HUES64 (cell line): ENCODE results near the gene CLEC3B.

Source experiments
- H3K27ac ChIP-seq: 2 replicates; pipeline ENCODE4 v1.7.0; 2013; ENCODE audit warnings: low read depth, low read length, inconsistent platforms
- H3K27me3 ChIP-seq: 2 replicates; pipeline ENCODE4 v1.6.1; 2013; ENCODE audit warnings: mild to moderate bottlenecking, low read length; ENCODE audit not compliant: insufficient read depth
- H3K36me3 ChIP-seq: 2 replicates; pipeline ENCODE4 v1.6.1; 2013; ENCODE audit warnings: mild to moderate bottlenecking, low read length; ENCODE audit not compliant: insufficient read depth
- H3K4me1 ChIP-seq: 2 replicates; pipeline ENCODE4 v1.6.1; 2013; ENCODE audit warnings: mild to moderate bottlenecking, low read length, moderate library complexity; ENCODE audit not compliant: insufficient read depth
- H3K4me3 ChIP-seq: 2 replicates; pipeline ENCODE4 v1.5.1; 2013; ENCODE audit warnings: mild to moderate bottlenecking, low read length, moderate library complexity
- H3K9ac ChIP-seq: 2 replicates; pipeline ENCODE4 v1.6.1; 2013; ENCODE audit warnings: mild to moderate bottlenecking, low read depth, low read length
- H3K9me3 ChIP-seq: 2 replicates; pipeline ENCODE4 v1.6.1; 2013; ENCODE audit warnings: low read depth, low read length; ENCODE audit not compliant: insufficient read depth
- WGBS: fragments of 150-250, 120-280 bp; methylation state at CpG from one replicate; pipeline ENCODE4 v1.1.7; 2013; ENCODE audit warnings: missing lambda C conversion rate; 5-methylcytosine and 5-hydroxymethylcytosine counted together

The CLEC3B gene

DNA sequence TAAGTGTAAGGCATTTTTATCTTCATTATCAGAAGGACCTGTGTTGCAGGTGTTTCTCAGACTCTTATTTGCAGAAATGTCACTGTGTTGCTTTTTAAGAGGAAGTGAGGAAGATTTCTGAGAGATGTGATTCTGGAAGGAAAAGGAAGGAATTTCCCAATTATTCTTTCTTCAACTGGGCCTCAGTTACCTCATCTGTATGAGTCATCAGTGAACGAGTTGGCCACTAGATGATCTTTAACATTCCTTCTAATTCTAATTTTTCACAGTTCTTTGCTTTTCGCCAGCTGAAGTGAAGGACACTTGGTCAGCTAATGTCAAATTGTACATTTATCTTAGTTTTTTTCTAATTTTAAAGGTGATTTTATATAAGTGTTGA is 28.9 kb downstream of the CLEC3B start:
- no peaks in the 10 kb centered on the region for H3K9me3 ChIP-seq
- WGBS: 44% methylated on average over 1 of the region's 2 CpGs
- H3K4me3 ChIP-seq: no peak overlapping the region
- H3K27ac ChIP-seq: no peak overlapping the region
- H3K4me1 ChIP-seq: peaks cover 14% of the 10 kb centered on the region
- no peaks in the 10 kb centered on the region for H3K36me3 ChIP-seq
- no peak overlapping the region for H3K9ac ChIP-seq
- H3K27me3 ChIP-seq: peaks cover 47% of the 10 kb centered on the region

DNA sequence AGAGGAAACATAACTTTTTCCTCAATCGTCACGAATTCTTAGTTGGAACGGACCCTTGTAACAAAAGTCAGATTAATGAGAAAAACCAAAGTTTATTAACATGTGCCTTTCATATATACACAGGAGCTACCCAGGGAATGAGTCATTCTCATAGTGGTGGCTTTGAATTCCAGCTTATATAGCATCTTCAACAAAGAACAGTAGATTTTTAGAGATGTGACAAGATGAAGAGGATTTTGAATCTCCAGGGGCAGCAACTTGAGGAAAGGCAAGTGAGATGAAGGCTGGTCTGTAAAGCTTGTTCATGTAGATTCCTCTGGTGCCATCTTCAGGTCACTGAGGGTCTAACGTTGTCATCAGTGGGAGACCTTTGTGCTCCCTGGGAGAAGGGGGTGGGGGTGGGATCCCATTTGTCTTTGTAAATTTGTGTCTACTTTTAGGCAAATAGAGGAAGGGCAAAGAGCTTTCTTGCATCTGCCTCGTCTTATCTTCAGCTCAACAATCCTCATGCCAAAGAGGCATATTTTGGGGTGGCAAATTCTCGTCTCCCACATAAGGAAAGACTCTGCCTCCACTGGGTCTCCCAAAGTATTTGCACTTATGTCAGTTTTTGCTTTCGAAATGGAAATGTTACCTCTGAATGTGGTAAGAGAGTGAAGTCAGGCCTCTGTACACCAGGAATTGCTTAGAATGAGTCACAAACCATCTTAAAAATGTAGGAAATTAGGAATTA is 29.5 kb downstream of the CLEC3B start:
- Histone ChIP-seq H3K4me1 (peaks cover 17% of the 10 kb centered on the region), H3K36me3 (no peaks in the 10 kb centered on the region), H3K27ac (no peak overlapping the region), H3K4me3 (no peak overlapping the region), H3K27me3 (peaks cover 47% of the 10 kb centered on the region), H3K9me3 (no peaks in the 10 kb centered on the region), H3K9ac (no peak overlapping the region)
- WGBS: 58% methylated on average over 6 of the region's 7 CpGs

DNA sequence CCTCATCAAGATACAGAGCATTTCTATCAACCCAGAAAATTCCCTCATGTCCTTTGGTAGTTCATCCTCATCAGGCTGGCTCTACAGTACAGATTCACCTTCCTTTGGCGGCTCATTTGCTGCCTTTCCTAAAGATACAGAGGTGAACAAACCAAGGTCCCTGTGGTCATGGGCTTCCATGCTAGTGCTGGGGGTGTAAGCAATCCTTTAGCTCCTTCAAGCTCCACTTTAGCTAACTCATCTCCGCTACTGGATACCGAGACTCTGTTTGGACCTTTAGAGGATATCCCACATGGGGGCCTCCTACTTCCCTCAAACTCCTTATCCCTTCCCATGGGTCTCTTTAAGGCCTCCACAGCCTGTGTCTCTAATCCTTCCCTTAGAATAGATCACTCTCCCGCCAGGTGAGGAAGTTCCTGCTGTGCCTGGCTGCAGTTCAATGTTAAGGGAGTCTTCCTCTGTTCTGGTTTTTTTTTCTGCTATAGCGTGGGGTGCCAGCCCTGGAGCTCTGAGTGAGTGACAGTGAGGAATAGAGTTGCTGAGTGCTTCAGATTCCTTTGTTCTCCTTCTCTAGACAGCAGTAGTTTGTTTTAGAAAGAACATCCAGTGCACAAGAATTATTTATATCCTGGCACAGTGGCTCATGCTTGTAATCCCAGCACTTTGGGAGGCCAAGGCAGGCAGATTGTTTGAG is 30.7 kb downstream of the CLEC3B start:
- Histone ChIP-seq H3K27ac (no peak overlapping the region), H3K4me1 (peaks cover 22% of the 10 kb centered on the region), H3K4me3 (no peak overlapping the region), H3K9ac (no peak overlapping the region), H3K36me3 (no peaks in the 10 kb centered on the region), H3K9me3 (no peaks in the 10 kb centered on the region), H3K27me3 (peaks cover 58% of the 10 kb centered on the region)
- 27% methylated on average over 5 of the region's 5 CpGs for WGBS

DNA sequence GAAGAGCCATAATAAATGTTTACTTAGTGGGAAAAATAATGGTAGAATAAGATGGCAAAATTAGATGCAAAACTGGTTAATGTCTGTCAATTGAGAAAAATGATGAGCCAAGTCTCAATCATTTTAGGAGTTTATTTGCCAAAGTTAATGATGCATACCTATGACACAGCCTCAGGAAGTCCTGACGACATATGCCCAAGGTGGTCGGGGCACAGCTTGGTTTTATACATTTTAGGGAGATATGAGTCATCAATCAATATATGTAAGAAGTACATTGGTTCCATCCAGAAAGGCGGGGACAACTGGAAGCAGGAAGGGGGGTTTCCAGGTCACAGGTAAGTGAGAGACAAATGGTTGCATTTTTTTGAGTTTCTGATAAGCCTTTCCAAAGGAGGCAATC is 31.5 kb downstream of the CLEC3B start:
- H3K36me3 ChIP-seq: no peaks in the 10 kb centered on the region
- H3K9ac ChIP-seq: no peak overlapping the region
- 87% methylated on average over 3 of the region's 3 CpGs for WGBS
- H3K27me3 ChIP-seq: peaks cover 58% of the 10 kb centered on the region
- H3K4me1 ChIP-seq: peaks cover 22% of the 10 kb centered on the region
- H3K27ac ChIP-seq: no peak overlapping the region
- no peak overlapping the region for H3K4me3 ChIP-seq
- no peaks in the 10 kb centered on the region for H3K9me3 ChIP-seq

DNA sequence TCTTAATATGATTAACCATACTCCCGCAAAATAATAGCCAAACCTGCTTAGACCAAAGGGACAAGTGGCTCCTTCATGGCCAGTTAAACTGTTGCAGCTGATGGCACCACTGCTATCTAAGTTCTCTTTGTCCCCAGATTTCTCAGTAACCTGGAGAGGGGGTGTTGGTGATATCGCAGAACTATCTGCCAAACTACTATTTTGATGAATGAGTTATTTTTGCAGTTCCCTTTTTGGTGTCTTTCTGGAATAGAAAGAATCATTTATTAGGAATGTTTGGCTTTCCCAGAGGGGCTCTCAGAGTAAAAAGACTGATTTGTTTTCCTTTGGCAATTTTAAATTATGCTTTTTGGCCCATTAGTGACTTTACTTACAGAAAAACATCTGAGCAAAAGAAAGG is 33.0 kb downstream of the CLEC3B start:
- H3K36me3 ChIP-seq: no peaks in the 10 kb centered on the region
- peaks cover 22% of the 10 kb centered on the region for H3K4me1 ChIP-seq
- H3K4me3 ChIP-seq: no peak overlapping the region
- H3K9me3 ChIP-seq: no peaks in the 10 kb centered on the region
- peaks cover 58% of the 10 kb centered on the region for H3K27me3 ChIP-seq
- no peak overlapping the region for H3K27ac ChIP-seq
- WGBS: 94% methylated on average over 2 of the region's 2 CpGs
- no peak overlapping the region for H3K9ac ChIP-seq

DNA sequence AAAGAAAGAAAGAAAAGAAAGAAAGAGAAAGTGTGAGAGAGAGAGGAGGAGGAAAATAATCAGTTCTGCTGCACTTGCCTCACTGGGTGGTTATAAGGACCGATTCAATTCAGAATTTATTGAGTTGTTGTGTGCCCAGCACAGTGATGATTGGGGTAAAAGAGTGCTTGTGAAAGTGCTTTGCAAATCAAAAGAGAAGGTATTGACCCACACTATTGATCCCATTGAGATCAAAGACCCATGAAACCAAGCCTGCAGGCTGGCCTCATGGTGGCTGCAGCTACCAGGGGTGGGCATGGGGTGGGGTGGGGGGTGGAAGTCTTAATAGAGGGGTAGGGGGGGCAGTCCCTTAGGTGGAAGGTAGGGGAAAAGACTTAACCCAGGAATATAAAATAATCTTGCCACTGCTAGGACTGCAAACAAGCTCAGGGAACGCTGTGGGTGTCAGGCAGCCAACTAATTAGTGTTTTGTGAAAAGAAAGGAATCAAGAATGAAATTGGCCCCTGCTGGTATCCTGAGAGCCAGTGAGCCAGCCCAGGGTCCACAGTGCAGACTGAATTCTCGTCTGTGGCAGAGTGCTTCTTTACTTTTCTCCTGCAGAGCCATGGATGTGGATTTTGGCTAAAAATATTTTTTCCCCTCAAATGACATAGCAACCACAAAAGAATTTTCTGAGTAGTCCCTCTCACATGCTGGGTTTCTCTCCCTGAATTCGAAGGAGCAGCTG is 34.2 kb downstream of the CLEC3B start:
- H3K4me3 ChIP-seq: no peak overlapping the region
- no peak overlapping the region for H3K9ac ChIP-seq
- H3K9me3 ChIP-seq: no peaks in the 10 kb centered on the region
- H3K27me3 ChIP-seq: peaks cover 50% of the 10 kb centered on the region
- H3K36me3 ChIP-seq: no peaks in the 10 kb centered on the region
- H3K4me1 ChIP-seq: peaks cover 16% of the 10 kb centered on the region
- WGBS: 14% methylated on average over 4 of the region's 4 CpGs
- H3K27ac ChIP-seq: no peak overlapping the region

DNA sequence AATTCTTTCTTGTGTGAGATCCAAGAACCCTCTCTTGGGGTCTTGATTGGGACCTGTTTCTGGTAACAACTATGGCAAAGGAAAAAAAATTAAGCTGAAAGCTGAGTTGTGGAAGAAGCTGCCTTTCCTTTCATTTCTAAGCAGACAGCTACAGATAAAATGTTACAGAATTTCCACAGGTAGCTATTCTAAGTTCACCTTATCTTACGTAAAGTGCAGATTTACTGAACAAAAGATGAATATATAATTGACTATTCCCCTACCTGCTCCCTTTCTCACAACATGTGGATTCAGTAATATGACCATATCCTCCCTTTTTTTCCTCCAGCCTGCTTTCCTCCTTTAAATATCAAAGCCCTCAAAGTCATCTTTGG is 36.6 kb downstream of the CLEC3B start:
- H3K4me1 ChIP-seq: peaks cover 11% of the 10 kb centered on the region
- H3K9ac ChIP-seq: no peak overlapping the region
- whole genome bisulfite sequencing: 100% methylated on average over 1 of the region's 1 CpG
- H3K36me3 ChIP-seq: no peaks in the 10 kb centered on the region
- no peak overlapping the region for H3K27ac ChIP-seq
- peaks cover 27% of the 10 kb centered on the region for H3K27me3 ChIP-seq
- H3K4me3 ChIP-seq: no peak overlapping the region
- H3K9me3 ChIP-seq: no peaks in the 10 kb centered on the region

DNA sequence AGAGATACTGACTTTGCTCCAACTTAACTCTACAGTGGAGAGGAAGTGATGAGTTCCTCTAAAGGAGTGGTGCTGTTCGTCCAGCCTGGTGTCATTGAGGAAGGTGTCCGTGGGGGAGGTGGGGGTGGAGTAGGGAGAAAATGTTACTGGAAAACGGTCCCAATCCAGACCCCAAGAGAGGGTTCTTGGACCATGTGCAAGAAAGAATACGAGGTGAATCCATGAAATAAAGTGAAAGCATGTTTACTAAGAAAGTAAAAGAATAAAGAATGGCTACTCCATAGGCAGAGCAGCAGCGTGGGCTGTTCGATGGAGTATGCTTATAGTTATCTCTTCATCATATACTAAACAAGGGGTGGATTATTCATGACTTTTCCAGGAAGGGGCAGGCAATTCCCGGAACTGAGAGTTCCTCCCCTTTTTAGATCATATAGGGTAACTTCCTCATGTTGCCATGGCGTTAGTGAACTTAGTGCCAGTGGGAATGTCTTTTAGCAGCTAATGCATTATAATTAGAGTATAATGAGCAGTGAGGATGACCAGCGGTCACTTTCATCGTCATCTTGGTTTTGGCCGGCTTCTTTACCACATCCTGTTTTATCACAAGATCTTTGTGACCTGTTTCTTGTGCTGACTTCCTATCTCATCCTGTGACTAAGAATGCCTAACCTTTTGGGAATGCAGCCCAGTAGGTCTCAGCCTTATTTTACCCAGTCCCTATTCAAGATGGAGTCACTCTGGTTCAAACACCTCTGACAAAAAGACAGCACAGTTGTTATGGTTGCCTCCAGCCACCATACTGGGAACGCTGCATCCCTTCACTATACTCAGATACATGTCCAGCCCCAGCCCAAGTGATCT is 38.6 kb downstream of the CLEC3B start:
- H3K36me3 ChIP-seq: no peaks in the 10 kb centered on the region
- WGBS: 90% methylated on average over 10 of the region's 12 CpGs
- H3K27ac ChIP-seq: no peak overlapping the region
- H3K27me3 ChIP-seq: peaks cover 10% of the 10 kb centered on the region
- peaks cover 11% of the 10 kb centered on the region for H3K4me1 ChIP-seq
- no peak overlapping the region for H3K4me3 ChIP-seq
- no peak overlapping the region for H3K9ac ChIP-seq
- no peaks in the 10 kb centered on the region for H3K9me3 ChIP-seq

DNA sequence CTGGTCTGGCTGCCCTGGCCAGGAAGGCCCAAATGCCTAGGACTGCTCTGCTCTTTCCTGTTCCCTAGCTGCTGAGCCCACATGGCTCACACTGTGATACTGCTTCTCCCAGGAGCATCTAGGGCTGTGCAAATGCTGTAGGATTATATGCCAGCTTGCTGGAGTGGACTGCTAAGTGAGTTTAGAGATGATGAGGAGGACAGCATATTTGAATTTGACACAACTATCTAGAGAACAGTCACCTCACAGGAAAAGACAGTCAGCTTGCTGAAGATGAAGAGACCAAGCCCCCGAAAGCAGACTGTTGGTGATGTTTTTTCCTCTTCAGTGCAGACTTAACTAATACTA is 39.2 kb downstream of the CLEC3B start:
- H3K9me3 ChIP-seq: no peaks in the 10 kb centered on the region
- 90% methylated on average over 1 of the region's 1 CpG for WGBS
- H3K27ac ChIP-seq: no peak overlapping the region
- H3K27me3 ChIP-seq: peaks cover 10% of the 10 kb centered on the region
- no peaks in the 10 kb centered on the region for H3K36me3 ChIP-seq
- H3K4me1 ChIP-seq: peaks cover 7% of the 10 kb centered on the region
- no peak overlapping the region for H3K4me3 ChIP-seq
- H3K9ac ChIP-seq: no peak overlapping the region

DNA sequence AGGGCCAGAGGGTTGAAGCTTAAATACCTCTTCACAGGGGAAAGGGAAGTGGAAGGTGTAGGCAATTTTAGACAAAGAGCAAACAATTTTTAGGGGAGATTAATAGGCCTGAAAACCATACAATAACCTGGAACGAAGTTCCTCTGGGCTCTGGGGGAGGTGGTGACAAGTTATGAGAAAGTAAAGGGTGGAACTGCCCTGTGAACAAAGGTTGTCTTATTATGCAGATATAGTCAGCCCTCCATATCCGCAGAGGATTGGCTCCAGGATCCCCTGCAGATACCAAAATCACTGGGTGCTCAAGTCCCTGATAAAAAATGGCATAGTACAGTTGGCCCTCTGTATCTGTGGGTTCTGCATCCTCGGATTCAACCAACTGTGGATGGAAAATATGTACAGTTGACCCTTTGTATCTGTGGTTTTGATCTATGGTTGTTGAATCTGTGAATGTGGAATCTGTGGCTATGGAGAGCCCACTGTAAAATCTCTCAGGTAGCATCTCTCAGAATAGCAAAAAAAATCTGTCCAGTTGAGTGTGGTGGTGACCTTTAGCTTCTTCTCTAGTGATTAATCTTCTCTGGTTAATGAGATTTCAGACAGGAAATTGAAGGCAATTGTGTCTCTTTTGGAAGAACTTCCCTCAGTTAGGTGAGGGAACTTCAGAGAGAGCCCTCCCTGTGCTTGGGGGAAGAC is 40.2 kb downstream of the CLEC3B start:
- Histone ChIP-seq H3K9me3 (no peaks in the 10 kb centered on the region), H3K4me1 (no peaks in the 10 kb centered on the region), H3K4me3 (no peak overlapping the region), H3K9ac (no peak overlapping the region), H3K27ac (no peak overlapping the region), H3K27me3 (peaks cover 4% of the 10 kb centered on the region), H3K36me3 (no peaks in the 10 kb centered on the region)
- 73% methylated on average over 3 of the region's 3 CpGs for WGBS
